ENCODE results near the gene ACOT9.

GRCh38 chrX:23731951-23732350 lies 11.1 kb downstream of the ACOT9 start:
- TF ChIP-seq CTCF (IDR thresholded peaks at IDR 0.05): no peak
- no peak for TF ChIP-seq POLR2A (IDR thresholded peaks at IDR 0.05)
- no peak for TF ChIP-seq POLR2AphosphoS5 (IDR thresholded peaks at IDR 0.05)
- no peak for TF ChIP-seq EP300 (IDR thresholded peaks at IDR 0.05)

Measured in suprapubic skin (tissue), 4 donors.